K562 (cell line): ENCODE measurements around the gene CLIC3. TPM values are rescaled to one million over a fixed set of nuclear protein-coding genes. Genes with fewer than 3 reads are reported as not detected.

Source experiments
- FUS ChIP-seq: fragments of 200-400 bp; formaldehyde crosslinking; optimal IDR thresholded peaks from 2 replicates; pipeline ENCODE3; 2017; ENCODE audit warnings: low read depth, low read length
- MTF1 ChIP-seq: fragments of 250-450 bp; sonication (Bioruptor Pico); IDR thresholded peaks from 2 replicates; pipeline ENCODE4 v1.9.0; 2021; ENCODE audit warnings: moderate library complexity, mild to moderate bottlenecking, inconsistent platforms, borderline replicate concordance
- polyA plus RNA-seq, 8 experiments: library from polyadenylated mRNA; depleted of rRNA in 4 of 8; stranded (reverse) in 5 of 8; unstranded in 3 of 8; fragments of >200 nt; fragmentation: Nextera tagmentation in 2 of 8; fragmentation: Illumina TruSeq in 1 of 8; extraction: Ambion mirVana in 2 of 8; extraction: Trizol in 1 of 8; gene quantifications; 2 replicates each; pipeline versions ENCODE4 v1.2.1 to v1.2.3, GENCODE V29; 2011 to 2014; ENCODE audit warnings: inconsistent platforms in 1 of 8, missing spikeins in 1 of 8
- total RNA-seq, 7 experiments: library from RNA; depleted of rRNA in 6 of 7; stranded (reverse); fragments of >200 nt in 6 of 7; fragmentation: Illumina TruSeq in 2 of 7; extraction: Trizol in 2 of 7; gene quantifications; 2 replicates each; pipeline versions ENCODE4 v1.2.1 to v1.2.3, GENCODE V29; 2011 to 2021; ENCODE audit warnings: low replicate concordance in 1 of 7
- TF ChIP-seq, protein P1 (sequence below), 2 experiments: fragments of 150-350 bp in 1 of 2; IDR thresholded peaks; 2 replicates each; pipeline ENCODE4 v1.6.1; 2012 to 2016; ENCODE audit warnings: low read depth in 2 of 2, low read length in 2 of 2, mild to moderate bottlenecking in 1 of 2, moderate library complexity in 1 of 2
- TF ChIP-seq, protein P2 (sequence below): fragments of 250-450 bp; sonication (Bioruptor Pico); IDR thresholded peaks from 2 replicates; pipeline ENCODE4 v1.8.0; 2022; ENCODE audit warnings: inconsistent platforms, mild to moderate bottlenecking, moderate library complexity, borderline replicate concordance
- TF ChIP-seq, protein P3 (sequence below): IDR thresholded peaks from 2 replicates; pipeline ENCODE4 v1.6.1; 2011; ENCODE audit not compliant: insufficient read length; ENCODE audit errors: extremely low read depth

CLIC3 gene
- total and polyA plus RNA-seq, 9 of the 15 experiments (the other 6 are each of a cell fraction or from before 2014, with no cell fraction given): 0.27 to 0.29 TPM; not detected in 7

DNA sequence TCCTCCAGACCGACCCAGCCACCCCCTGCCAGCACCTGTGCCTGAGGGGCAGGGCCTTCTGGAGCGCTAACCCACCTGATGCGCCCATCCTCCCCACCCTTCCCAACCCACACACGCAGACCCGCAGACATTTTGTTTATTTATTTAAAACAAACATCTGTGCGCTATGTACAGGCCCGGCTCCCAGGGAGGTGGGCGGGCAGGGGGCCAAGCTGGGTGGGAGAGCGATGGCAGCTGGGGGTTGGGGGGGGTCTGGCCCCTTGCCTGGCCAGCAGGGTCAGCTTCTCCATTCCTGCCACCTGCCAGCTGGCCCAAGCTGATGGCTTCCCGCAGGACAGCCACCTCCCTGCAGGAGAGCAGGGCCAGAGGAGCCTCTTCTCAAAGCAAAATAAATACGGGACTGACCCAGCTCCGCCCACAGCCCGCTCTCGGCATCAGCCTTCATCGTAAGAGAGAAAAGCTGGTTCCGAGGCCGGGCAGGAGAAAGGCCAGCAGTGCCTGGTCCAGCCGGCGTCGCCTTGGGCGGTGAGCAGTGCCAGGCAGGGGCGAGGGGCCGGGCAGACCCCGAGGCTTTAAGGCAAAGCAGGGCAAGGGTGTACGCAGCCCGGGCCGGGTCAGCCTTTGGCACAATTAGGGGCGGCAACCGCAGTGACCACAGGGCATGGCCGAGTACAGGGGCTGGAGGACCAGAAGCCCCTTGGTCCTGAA, 10.9 kb upstream of the CLIC3 start (continued):
- TF ChIP-seq, protein P1, sequence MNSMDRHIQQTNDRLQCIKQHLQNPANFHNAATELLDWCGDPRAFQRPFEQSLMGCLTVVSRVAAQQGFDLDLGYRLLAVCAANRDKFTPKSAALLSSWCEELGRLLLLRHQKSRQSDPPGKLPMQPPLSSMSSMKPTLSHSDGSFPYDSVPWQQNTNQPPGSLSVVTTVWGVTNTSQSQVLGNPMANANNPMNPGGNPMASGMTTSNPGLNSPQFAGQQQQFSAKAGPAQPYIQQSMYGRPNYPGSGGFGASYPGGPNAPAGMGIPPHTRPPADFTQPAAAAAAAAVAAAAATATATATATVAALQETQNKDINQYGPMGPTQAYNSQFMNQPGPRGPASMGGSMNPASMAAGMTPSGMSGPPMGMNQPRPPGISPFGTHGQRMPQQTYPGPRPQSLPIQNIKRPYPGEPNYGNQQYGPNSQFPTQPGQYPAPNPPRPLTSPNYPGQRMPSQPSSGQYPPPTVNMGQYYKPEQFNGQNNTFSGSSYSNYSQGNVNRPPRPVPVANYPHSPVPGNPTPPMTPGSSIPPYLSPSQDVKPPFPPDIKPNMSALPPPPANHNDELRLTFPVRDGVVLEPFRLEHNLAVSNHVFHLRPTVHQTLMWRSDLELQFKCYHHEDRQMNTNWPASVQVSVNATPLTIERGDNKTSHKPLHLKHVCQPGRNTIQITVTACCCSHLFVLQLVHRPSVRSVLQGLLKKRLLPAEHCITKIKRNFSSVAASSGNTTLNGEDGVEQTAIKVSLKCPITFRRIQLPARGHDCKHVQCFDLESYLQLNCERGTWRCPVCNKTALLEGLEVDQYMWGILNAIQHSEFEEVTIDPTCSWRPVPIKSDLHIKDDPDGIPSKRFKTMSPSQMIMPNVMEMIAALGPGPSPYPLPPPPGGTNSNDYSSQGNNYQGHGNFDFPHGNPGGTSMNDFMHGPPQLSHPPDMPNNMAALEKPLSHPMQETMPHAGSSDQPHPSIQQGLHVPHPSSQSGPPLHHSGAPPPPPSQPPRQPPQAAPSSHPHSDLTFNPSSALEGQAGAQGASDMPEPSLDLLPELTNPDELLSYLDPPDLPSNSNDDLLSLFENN (IDR thresholded peaks at IDR 0.05; ENCODE audit: low read depth in 2 of 2, low read length in 2 of 2): no peak
- TF ChIP-seq FUS (no peak), MTF1 (CRISPR knock-in tag) (no peak)
- TF ChIP-seq, protein P2, sequence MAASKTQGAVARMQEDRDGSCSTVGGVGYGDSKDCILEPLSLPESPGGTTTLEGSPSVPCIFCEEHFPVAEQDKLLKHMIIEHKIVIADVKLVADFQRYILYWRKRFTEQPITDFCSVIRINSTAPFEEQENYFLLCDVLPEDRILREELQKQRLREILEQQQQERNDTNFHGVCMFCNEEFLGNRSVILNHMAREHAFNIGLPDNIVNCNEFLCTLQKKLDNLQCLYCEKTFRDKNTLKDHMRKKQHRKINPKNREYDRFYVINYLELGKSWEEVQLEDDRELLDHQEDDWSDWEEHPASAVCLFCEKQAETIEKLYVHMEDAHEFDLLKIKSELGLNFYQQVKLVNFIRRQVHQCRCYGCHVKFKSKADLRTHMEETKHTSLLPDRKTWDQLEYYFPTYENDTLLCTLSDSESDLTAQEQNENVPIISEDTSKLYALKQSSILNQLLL (CRISPR knock-in tag): no peak
- TF ChIP-seq, protein P3, sequence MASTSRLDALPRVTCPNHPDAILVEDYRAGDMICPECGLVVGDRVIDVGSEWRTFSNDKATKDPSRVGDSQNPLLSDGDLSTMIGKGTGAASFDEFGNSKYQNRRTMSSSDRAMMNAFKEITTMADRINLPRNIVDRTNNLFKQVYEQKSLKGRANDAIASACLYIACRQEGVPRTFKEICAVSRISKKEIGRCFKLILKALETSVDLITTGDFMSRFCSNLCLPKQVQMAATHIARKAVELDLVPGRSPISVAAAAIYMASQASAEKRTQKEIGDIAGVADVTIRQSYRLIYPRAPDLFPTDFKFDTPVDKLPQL: no peak
